ENCODE measurements around the gene ZNF44.

DNA sequence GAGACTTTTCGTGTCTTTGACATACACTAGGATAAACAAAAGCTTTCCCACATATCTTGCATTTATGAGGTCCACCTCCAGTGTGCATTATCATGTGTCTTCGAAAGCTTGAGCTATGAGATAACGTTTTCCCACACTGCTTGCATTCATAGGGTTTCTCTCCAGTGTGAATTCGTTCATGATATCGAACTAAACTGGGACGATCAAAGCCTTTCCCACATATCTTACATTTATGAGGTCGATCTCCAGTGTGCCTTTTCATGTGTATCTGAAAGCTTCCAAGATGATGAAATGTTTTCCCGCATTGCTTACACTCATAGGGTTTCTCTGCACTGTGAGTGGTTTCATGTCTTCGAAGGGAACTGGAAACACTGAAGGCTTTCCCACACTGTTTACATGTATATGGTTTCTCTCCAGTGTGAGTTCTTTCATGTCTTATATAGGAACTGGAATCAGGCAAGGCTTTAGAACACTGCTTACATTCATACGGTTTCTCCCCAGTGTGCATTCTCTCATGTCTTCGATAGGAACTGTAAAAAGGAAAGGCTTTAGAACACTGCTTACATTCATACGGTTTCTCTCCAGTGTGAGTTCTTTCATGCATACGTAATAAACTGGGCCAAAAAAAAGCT is 24.2 kb upstream of the ZNF44 start:
- TF ChIP-seq, protein P1, sequence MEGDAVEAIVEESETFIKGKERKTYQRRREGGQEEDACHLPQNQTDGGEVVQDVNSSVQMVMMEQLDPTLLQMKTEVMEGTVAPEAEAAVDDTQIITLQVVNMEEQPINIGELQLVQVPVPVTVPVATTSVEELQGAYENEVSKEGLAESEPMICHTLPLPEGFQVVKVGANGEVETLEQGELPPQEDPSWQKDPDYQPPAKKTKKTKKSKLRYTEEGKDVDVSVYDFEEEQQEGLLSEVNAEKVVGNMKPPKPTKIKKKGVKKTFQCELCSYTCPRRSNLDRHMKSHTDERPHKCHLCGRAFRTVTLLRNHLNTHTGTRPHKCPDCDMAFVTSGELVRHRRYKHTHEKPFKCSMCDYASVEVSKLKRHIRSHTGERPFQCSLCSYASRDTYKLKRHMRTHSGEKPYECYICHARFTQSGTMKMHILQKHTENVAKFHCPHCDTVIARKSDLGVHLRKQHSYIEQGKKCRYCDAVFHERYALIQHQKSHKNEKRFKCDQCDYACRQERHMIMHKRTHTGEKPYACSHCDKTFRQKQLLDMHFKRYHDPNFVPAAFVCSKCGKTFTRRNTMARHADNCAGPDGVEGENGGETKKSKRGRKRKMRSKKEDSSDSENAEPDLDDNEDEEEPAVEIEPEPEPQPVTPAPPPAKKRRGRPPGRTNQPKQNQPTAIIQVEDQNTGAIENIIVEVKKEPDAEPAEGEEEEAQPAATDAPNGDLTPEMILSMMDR (conservative IDR thresholded peaks at IDR 0.05; ENCODE audit: low read depth, low read length) = no peak
- TF ChIP-seq EZH2 (IDR thresholded peaks at IDR 0.05; ENCODE audit: low read length, unreplicated experiment) = no peak
- TF ChIP-seq EZH2phosphoT487 (IDR thresholded peaks at IDR 0.05; ENCODE audit: borderline replicate concordance, low read length) = no peak
